ENCODE results near the gene EFL1.

The EFL1 gene

GRCh38 chr15:82081914-82082762 lies 180.4 kb downstream of the EFL1 start:
- DNase-seq (ENCODE audit: low spot score): no peak

GRCh38 chr15:82080774-82081173 lies 181.8 kb downstream of the EFL1 start:
- DNase-seq (ENCODE audit: low spot score): no peak
